ENCODE results near the gene FGGY.
A peak's percentile ranks its signal among the peaks of the same experiment; 100 is the strongest.

The FGGY gene

GRCh38 chr1:59560807-59561450 lies 264.0 kb downstream of the FGGY start:
- Histone ChIP-seq H3K9me3 (ENCODE audit: low read depth, low read length) (no peaks in the 10 kb centered on the region), H3K9ac (ENCODE audit: insufficient read length) (no peak overlapping the region), H3K27ac (no peak overlapping the region), H3K4me3 (no peak overlapping the region), H3K36me3 (ENCODE audit: insufficient read depth, low read length) (no peaks in the 10 kb centered on the region)
- TF ChIP-seq EZH2 (IDR thresholded peaks at IDR 0.05) (no peak), FOXP2 (optimal IDR thresholded peaks at IDR 0.05; ENCODE audit: control extremely low read depth, extremely low read length, insufficient read depth) (no peak), POLR2AphosphoS5 (IDR thresholded peaks at IDR 0.05; ENCODE audit: borderline replicate concordance, low read depth, low read length) (no peak)
- no peak for DNase-seq (ENCODE audit: low read depth, low spot score)

GRCh38 chr1:59561796-59562195 lies 264.9 kb downstream of the FGGY start:
- TF ChIP-seq POLR2AphosphoS5 (IDR thresholded peaks at IDR 0.05; ENCODE audit: borderline replicate concordance, low read depth, low read length) (no peak), FOXP2 (optimal IDR thresholded peaks at IDR 0.05; ENCODE audit: control extremely low read depth, extremely low read length, insufficient read depth) (no peak), EZH2 (IDR thresholded peaks at IDR 0.05) (no peak)
- Histone ChIP-seq H3K9ac (ENCODE audit: insufficient read length) (no peak overlapping the region), H3K27ac (no peak overlapping the region), H3K4me3 (no peak overlapping the region), H3K9me3 (ENCODE audit: low read depth, low read length) (no peaks in the 10 kb centered on the region), H3K36me3 (ENCODE audit: insufficient read depth, low read length) (no peaks in the 10 kb centered on the region)
- no peak for DNase-seq (ENCODE audit: low read depth, low spot score)

GRCh38 chr1:59564192-59564891 lies 267.4 kb downstream of the FGGY start:
- Histone ChIP-seq H3K9me3 (ENCODE audit: low read depth, low read length) (no peaks in the 10 kb centered on the region), H3K36me3 (ENCODE audit: insufficient read depth, low read length) (no peaks in the 10 kb centered on the region), H3K9ac (ENCODE audit: insufficient read length) (no peak overlapping the region), H3K27ac (no peak overlapping the region), H3K4me3 (no peak overlapping the region)
- TF ChIP-seq POLR2AphosphoS5 (IDR thresholded peaks at IDR 0.05; ENCODE audit: borderline replicate concordance, low read depth, low read length) (no peak), FOXP2 (optimal IDR thresholded peaks at IDR 0.05; ENCODE audit: control extremely low read depth, extremely low read length, insufficient read depth) (no peak), EZH2 (IDR thresholded peaks at IDR 0.05) (no peak)
- no peak for DNase-seq (ENCODE audit: low read depth, low spot score)

- no peaks in the 10 kb centered on the region for H3K36me3 ChIP-seq (ENCODE audit: insufficient read depth, low read length)
- TF ChIP-seq POLR2AphosphoS5 (IDR thresholded peaks at IDR 0.05; ENCODE audit: borderline replicate concordance, low read depth, low read length) (no peak), EZH2 (IDR thresholded peaks at IDR 0.05) (no peak), FOXP2 (optimal IDR thresholded peaks at IDR 0.05; ENCODE audit: control extremely low read depth, extremely low read length, insufficient read depth) (peak; percentile 20)
- no peak overlapping the region for H3K27ac ChIP-seq
- H3K4me3 ChIP-seq = no peak overlapping the region
- no peak overlapping the region for H3K9ac ChIP-seq (ENCODE audit: insufficient read length)
- DNase-seq (ENCODE audit: low read depth, low spot score) = no peak
- no peaks in the 10 kb centered on the region for H3K9me3 ChIP-seq (ENCODE audit: low read depth, low read length)
Observed at GRCh38 chr1:59565611-59566410, 268.9 kb downstream of the FGGY start.

- Histone ChIP-seq H3K36me3 (ENCODE audit: insufficient read depth, low read length) (no peaks in the 10 kb centered on the region), H3K9ac (ENCODE audit: insufficient read length) (no peak overlapping the region), H3K4me3 (no peak overlapping the region), H3K27ac (no peak overlapping the region), H3K9me3 (ENCODE audit: low read depth, low read length) (no peaks in the 10 kb centered on the region)
- TF ChIP-seq FOXP2 (optimal IDR thresholded peaks at IDR 0.05; ENCODE audit: control extremely low read depth, extremely low read length, insufficient read depth) = no peak
- no peak for TF ChIP-seq POLR2AphosphoS5 (IDR thresholded peaks at IDR 0.05; ENCODE audit: borderline replicate concordance, low read depth, low read length)
- TF ChIP-seq EZH2 (IDR thresholded peaks at IDR 0.05) = no peak
- DNase-seq (ENCODE audit: low read depth, low spot score) = no peak
Observed at GRCh38 chr1:59568158-59568935, 271.5 kb downstream of the FGGY start.

GRCh38 chr1:59569198-59569597 lies 272.3 kb downstream of the FGGY start:
- H3K9ac ChIP-seq (ENCODE audit: insufficient read length) = no peak overlapping the region
- no peak overlapping the region for H3K27ac ChIP-seq
- no peak overlapping the region for H3K4me3 ChIP-seq
- H3K9me3 ChIP-seq (ENCODE audit: low read depth, low read length) = no peaks in the 10 kb centered on the region
- no peak for TF ChIP-seq FOXP2 (optimal IDR thresholded peaks at IDR 0.05; ENCODE audit: control extremely low read depth, extremely low read length, insufficient read depth)
- no peak for TF ChIP-seq EZH2 (IDR thresholded peaks at IDR 0.05)
- no peak for TF ChIP-seq POLR2AphosphoS5 (IDR thresholded peaks at IDR 0.05; ENCODE audit: borderline replicate concordance, low read depth, low read length)
- no peaks in the 10 kb centered on the region for H3K36me3 ChIP-seq (ENCODE audit: insufficient read depth, low read length)
- DNase-seq (ENCODE audit: low read depth, low spot score) = no peak

- TF ChIP-seq POLR2AphosphoS5 (IDR thresholded peaks at IDR 0.05; ENCODE audit: borderline replicate concordance, low read depth, low read length) (no peak), EZH2 (IDR thresholded peaks at IDR 0.05) (no peak), FOXP2 (optimal IDR thresholded peaks at IDR 0.05; ENCODE audit: control extremely low read depth, extremely low read length, insufficient read depth) (no peak)
- H3K9me3 ChIP-seq (ENCODE audit: low read depth, low read length) = no peaks in the 10 kb centered on the region
- no peak overlapping the region for H3K9ac ChIP-seq (ENCODE audit: insufficient read length)
- DNase-seq (ENCODE audit: low read depth, low spot score) = no peak
- no peak overlapping the region for H3K4me3 ChIP-seq
- H3K36me3 ChIP-seq (ENCODE audit: insufficient read depth, low read length) = no peaks in the 10 kb centered on the region
- no peak overlapping the region for H3K27ac ChIP-seq
Observed at GRCh38 chr1:59570524-59570923, 273.6 kb downstream of the FGGY start.
